ENCODE measurements around the gene SLC37A2.

Gene SLC37A2

DNA sequence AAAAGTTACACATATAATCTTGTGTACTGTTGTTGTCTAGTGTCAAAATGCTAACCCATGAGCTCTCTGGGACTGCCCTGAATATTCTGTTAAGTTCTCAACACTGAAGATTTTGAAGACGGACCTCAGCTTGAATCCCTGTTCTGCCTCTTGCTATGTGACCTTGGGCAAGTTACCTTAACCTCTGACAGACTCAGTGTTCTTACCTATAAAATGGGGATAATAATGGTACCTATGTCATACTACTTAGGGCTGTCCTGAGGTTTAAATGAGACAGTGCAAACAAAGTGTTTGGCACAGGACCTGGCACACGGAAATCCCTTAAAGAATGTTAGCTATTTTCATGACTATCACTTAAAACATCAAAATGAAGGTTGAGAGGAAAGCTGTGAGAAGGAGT is 37.0 kb downstream of the SLC37A2 start:
- no peaks in the 10 kb centered on the region for H3K4me1 ChIP-seq (ENCODE audit: insufficient read depth, low read length, severe bottlenecking)
- H3K27me3 ChIP-seq (ENCODE audit: insufficient read depth, low read length) = no peaks in the 10 kb centered on the region
- H3K27ac ChIP-seq (ENCODE audit: low read depth, low read length, poor library complexity, severe bottlenecking) = no peak overlapping the region
- no peaks in the 10 kb centered on the region for H4K20me1 ChIP-seq (ENCODE audit: insufficient read depth, low read length)
- no peaks in the 10 kb centered on the region for H3K9me3 ChIP-seq (ENCODE audit: low read length)
- no peak overlapping the region for H3K4me2 ChIP-seq (ENCODE audit: low read length)
- H3K9ac ChIP-seq (ENCODE audit: low read length) = no peak overlapping the region
- H3K36me3 ChIP-seq (ENCODE audit: insufficient read depth, low read length) = peaks cover 16% of the 10 kb centered on the region; the same call in 1 of the 2 replicates
- H3K79me2 ChIP-seq (ENCODE audit: insufficient read depth, low read length) = no peaks in the 10 kb centered on the region
- H3K4me3 ChIP-seq (ENCODE audit: low read depth, low read length, poor library complexity, severe bottlenecking) = no peak overlapping the region
- TF ChIP-seq, protein P1, sequence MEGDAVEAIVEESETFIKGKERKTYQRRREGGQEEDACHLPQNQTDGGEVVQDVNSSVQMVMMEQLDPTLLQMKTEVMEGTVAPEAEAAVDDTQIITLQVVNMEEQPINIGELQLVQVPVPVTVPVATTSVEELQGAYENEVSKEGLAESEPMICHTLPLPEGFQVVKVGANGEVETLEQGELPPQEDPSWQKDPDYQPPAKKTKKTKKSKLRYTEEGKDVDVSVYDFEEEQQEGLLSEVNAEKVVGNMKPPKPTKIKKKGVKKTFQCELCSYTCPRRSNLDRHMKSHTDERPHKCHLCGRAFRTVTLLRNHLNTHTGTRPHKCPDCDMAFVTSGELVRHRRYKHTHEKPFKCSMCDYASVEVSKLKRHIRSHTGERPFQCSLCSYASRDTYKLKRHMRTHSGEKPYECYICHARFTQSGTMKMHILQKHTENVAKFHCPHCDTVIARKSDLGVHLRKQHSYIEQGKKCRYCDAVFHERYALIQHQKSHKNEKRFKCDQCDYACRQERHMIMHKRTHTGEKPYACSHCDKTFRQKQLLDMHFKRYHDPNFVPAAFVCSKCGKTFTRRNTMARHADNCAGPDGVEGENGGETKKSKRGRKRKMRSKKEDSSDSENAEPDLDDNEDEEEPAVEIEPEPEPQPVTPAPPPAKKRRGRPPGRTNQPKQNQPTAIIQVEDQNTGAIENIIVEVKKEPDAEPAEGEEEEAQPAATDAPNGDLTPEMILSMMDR (IDR thresholded peaks at IDR 0.05; ENCODE audit: low read length) = no peak
- TF ChIP-seq EZH2 (IDR thresholded peaks at IDR 0.05; ENCODE audit: borderline replicate concordance, low read length) = no peak
- no peak overlapping the region for H2AFZ ChIP-seq (ENCODE audit: low read length)
- no peaks in the 10 kb centered on the region for H3F3A ChIP-seq (ENCODE audit: insufficient read depth, low read length)
- H3K9me2 ChIP-seq (ENCODE audit: low read depth, low read length) = no peaks in the 10 kb centered on the region

GRCh38 chr11:125101596-125101995 is 38.5 kb downstream of the SLC37A2 start:
- H2AFZ ChIP-seq (ENCODE audit: low read length) = no peak overlapping the region
- no peak overlapping the region for H3K9ac ChIP-seq (ENCODE audit: low read length)
- no peaks in the 10 kb centered on the region for H3K9me2 ChIP-seq (ENCODE audit: low read depth, low read length)
- H3K4me2 ChIP-seq (ENCODE audit: low read length) = no peak overlapping the region
- H3K27ac ChIP-seq (ENCODE audit: low read depth, low read length, poor library complexity, severe bottlenecking) = no peak overlapping the region
- no peak overlapping the region for H3K4me3 ChIP-seq (ENCODE audit: low read depth, low read length, poor library complexity, severe bottlenecking)
- H3F3A ChIP-seq (ENCODE audit: insufficient read depth, low read length) = no peaks in the 10 kb centered on the region
- H3K27me3 ChIP-seq (ENCODE audit: insufficient read depth, low read length) = no peaks in the 10 kb centered on the region
- H3K9me3 ChIP-seq (ENCODE audit: low read length) = 0 out of 2 replicates have a peak, but pooled peaks cover 2% of the 10 kb centered on the region
- H3K36me3 ChIP-seq (ENCODE audit: insufficient read depth, low read length) = peaks cover 16% of the 10 kb centered on the region
- H3K79me2 ChIP-seq (ENCODE audit: insufficient read depth, low read length) = no peaks in the 10 kb centered on the region
- H3K4me1 ChIP-seq (ENCODE audit: insufficient read depth, low read length, severe bottlenecking) = no peaks in the 10 kb centered on the region
- TF ChIP-seq EZH2 (IDR thresholded peaks at IDR 0.05; ENCODE audit: borderline replicate concordance, low read length) = no peak
- TF ChIP-seq, protein P1 (IDR thresholded peaks at IDR 0.05; ENCODE audit: low read length) = no peak
- H4K20me1 ChIP-seq (ENCODE audit: insufficient read depth, low read length) = no peaks in the 10 kb centered on the region

DNA sequence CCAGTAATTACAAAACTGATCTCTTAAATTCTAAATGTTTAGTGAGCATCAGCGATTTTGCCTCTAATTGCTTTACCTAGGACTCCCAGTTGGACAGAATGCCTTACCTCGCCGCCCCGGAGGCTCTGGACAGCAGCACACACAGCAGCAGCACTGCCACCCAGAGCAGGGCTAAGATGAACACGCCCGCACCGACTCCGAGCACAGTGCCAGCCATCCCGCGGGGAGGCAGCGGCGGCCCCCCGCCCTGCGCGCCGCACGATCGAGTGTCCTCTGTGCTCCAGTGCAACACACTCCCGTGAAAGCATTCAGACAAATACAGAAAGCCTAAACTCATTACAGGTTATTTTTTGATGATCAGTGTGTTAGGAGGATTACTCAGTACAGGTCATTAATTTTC is 38.9 kb downstream of the SLC37A2 start:
- Histone ChIP-seq H3K27me3 (ENCODE audit: insufficient read depth, low read length) (no peaks in the 10 kb centered on the region), H3K36me3 (ENCODE audit: insufficient read depth, low read length) (peaks cover 15% of the 10 kb centered on the region), H2AFZ (ENCODE audit: low read length) (no peak overlapping the region), H3K9me2 (ENCODE audit: low read depth, low read length) (no peaks in the 10 kb centered on the region), H3K4me3 (ENCODE audit: low read depth, low read length, poor library complexity, severe bottlenecking) (no peak overlapping the region), H3K4me1 (ENCODE audit: insufficient read depth, low read length, severe bottlenecking) (no peaks in the 10 kb centered on the region), H3K27ac (ENCODE audit: low read depth, low read length, poor library complexity, severe bottlenecking) (no peak overlapping the region), H3K9ac (ENCODE audit: low read length) (no peak overlapping the region), H3F3A (ENCODE audit: insufficient read depth, low read length) (no peaks in the 10 kb centered on the region), H3K9me3 (ENCODE audit: low read length) (0 out of 2 replicates have a peak, but pooled peaks cover 2% of the 10 kb centered on the region), H4K20me1 (ENCODE audit: insufficient read depth, low read length) (no peaks in the 10 kb centered on the region), H3K4me2 (ENCODE audit: low read length) (no peak overlapping the region), H3K79me2 (ENCODE audit: insufficient read depth, low read length) (no peaks in the 10 kb centered on the region)
- TF ChIP-seq, protein P1 (IDR thresholded peaks at IDR 0.05; ENCODE audit: low read length) = no peak
- no peak for TF ChIP-seq EZH2 (IDR thresholded peaks at IDR 0.05; ENCODE audit: borderline replicate concordance, low read length)

Measured in OCI-LY1 (cell line).